ENCODE measurements around the gene PSME1. TPM values are rescaled to one million over a fixed set of nuclear protein-coding genes. Genes with fewer than 3 reads are reported as not detected.

Gene PSME1
- total RNA-seq, 6 experiments from 2014 or later: 81.7 to 119 (median 107) TPM

DNA sequence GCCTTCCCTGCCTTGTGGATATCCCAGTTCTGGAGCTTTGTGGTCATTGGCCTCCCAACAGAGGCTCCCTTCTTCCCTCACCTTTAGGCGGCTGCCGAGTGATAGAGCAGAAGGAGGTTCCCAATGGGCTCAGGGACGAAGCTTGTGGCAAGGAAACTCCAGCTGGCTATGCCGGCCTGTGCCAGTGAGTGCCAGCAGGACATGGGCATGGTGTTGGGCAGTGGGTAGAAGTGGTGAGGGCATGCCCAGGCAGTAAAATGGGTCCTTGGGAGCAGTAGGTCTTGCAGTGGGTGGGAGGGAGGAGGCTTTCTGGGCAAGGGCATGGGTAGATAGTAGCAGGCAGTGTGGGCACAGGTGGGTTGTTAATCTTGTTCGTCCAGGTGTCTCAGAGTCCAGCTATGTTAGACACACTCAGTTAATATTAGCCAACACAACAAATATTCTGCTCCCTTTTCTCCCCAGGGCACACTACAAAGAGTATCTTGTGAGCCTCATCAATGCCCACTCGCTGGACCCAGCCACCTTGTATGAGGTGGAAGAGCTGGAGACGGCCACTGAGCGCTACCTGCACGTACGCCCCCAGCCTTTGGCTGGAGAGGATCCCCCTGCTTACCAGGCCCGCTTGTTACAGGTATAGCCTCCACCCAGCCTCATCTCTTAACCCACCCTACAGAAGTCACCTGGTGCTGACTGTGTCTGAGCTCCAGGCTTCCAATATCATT lies 23.9 kb downstream of the PSME1 start:
- WGBS (ENCODE audit: insufficient coverage, low coverage, low lambda C conversion rate, missing lambda C conversion rate): 77% methylated on average over 7 of the region's 11 CpGs
- Histone ChIP-seq H3K9me3 (no peaks in the 10 kb centered on the region), H3K27me3 (no peaks in the 10 kb centered on the region), H3K4me3 (no peak overlapping the region), H3K27ac (peak overlapping the region; percentile 56 to 98 (median 81)), H3K36me3 (peaks cover 3 to 62% (median 28%) of the 10 kb centered on the region in 4 donors), H3K4me1 (peaks cover 0 to 35% (median 11%) of the 10 kb centered on the region in 4 donors)
- DNase-seq (no peak), ATAC-seq (no peak)
- intact Hi-C loops (cut with DNase I): loop anchor here in 1 of 2 donors (10.0 kb wide), 2 partner anchors 65 to 95 kb away; partner anchors contain the start of gene PCK2
- TF ChIP-seq, protein P1, sequence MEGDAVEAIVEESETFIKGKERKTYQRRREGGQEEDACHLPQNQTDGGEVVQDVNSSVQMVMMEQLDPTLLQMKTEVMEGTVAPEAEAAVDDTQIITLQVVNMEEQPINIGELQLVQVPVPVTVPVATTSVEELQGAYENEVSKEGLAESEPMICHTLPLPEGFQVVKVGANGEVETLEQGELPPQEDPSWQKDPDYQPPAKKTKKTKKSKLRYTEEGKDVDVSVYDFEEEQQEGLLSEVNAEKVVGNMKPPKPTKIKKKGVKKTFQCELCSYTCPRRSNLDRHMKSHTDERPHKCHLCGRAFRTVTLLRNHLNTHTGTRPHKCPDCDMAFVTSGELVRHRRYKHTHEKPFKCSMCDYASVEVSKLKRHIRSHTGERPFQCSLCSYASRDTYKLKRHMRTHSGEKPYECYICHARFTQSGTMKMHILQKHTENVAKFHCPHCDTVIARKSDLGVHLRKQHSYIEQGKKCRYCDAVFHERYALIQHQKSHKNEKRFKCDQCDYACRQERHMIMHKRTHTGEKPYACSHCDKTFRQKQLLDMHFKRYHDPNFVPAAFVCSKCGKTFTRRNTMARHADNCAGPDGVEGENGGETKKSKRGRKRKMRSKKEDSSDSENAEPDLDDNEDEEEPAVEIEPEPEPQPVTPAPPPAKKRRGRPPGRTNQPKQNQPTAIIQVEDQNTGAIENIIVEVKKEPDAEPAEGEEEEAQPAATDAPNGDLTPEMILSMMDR (IDR thresholded peaks at IDR 0.05): no peak
- no peak for TF ChIP-seq POLR2A (IDR thresholded peaks at IDR 0.05)

DNA sequence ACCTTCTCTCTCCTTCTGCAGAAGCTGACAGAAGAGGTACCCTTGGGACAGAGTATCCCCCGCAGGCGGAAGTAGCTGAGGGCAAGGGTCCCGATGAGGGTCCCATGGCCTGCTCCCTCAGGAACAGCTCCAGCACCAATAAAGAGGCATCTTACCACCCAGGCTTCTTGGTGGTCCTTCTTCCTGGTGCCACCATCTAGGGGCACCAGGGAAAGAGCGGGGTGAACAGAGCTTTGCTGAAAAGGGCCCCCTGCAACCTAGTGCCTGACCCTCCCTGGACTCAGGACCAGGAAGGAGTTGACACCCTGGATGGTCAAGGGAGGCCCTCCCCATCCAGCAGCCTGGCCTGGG lies 24.5 kb downstream of the PSME1 start:
- WGBS (ENCODE audit: insufficient coverage, low coverage, low lambda C conversion rate, missing lambda C conversion rate): 88% methylated on average over 3 of the region's 4 CpGs
- peaks cover 7 to 62% (median 31%) of the 10 kb centered on the region in 4 donors for H3K36me3 ChIP-seq
- no peaks in the 10 kb centered on the region for H3K9me3 ChIP-seq
- no peak for TF ChIP-seq POLR2A (IDR thresholded peaks at IDR 0.05)
- TF ChIP-seq, protein P1 (IDR thresholded peaks at IDR 0.05): no peak
- peaks cover 0 to 35% (median 11%) of the 10 kb centered on the region in 4 donors for H3K4me1 ChIP-seq
- H3K27ac ChIP-seq: peak overlapping the region; percentile 56 to 98 (median 81)
- no peak overlapping the region for H3K4me3 ChIP-seq
- DNase-seq (no peak), ATAC-seq (no peak)
- intact Hi-C loops (cut with DNase I): loop anchor here in 1 of 2 donors (10.0 kb wide), 1 partner anchor 96 kb away; no protein-coding TSS in a partner anchor
- H3K27me3 ChIP-seq: no peaks in the 10 kb centered on the region

DNA sequence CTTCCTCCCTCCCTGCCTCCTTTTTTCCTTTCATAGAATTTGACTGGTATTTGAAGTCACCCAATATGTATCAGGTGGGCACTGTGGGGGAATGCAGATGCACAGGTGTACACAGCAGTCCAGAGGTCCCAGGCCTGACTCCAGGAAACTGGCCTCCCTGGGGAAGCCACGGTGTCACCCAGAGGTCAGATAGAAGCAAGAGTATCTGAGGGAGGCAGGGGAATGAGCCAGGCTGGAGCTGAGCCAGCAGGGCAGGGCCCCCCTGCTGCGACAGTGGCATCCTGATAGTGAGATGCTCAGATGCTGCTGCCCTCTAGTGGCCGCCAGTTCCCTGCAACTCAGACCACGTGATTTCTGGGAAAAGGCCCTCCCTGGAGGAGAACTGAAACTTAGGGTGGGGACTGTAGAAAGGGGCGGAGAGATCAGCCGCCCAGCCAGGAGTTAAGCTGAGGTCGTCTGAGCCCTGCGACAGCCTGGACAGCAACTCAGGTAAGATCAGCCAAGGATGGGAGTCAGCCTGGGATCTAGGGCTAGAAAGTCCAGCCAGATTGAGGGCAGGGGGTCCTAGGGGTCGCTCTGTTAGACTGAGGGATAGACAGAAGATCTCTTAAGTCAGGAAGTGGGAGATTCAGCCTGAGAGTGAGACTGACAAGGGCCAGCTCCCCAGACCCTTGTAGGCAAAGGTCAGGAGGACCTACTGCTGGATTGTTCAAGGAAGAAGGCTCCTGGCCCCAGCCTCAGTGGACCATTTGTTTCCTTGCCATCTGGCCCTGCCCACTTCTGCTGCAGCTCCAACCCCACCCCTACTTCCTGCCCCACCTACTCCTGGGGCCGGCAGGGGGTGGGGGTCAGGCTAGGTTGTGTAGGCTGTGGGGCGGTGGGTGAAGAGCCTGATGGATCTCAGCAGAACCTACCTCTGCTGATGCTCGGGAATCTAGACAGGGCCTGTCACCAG lies 25.1 kb downstream of the PSME1 start, which contains the start of gene IRF9:
IRF9 (plus strand) TSS at position 416 of the 955 bp plus-strand sequence. CDS start 880 bp downstream, outside the sequence.
- DNase-seq (peak; percentile 95 to 97 (median 96)), ATAC-seq (peak; percentile 89 to 93 (median 92))
- Histone ChIP-seq H3K4me1 (peaks cover 0 to 35% (median 11%) of the 10 kb centered on the region in 4 donors), H3K9me3 (no peaks in the 10 kb centered on the region), H3K36me3 (peaks cover 7 to 62% (median 34%) of the 10 kb centered on the region in 4 donors), H3K4me3 (peak within 1 kb of the TSS; percentile 68 to 92 (median 81)), H3K27me3 (no peaks in the 10 kb centered on the region), H3K27ac (peak within 1 kb of the TSS; percentile 81 to 98 (median 92))
- TF ChIP-seq POLR2A (IDR thresholded peaks at IDR 0.05): peak; percentile 56
- TF ChIP-seq, protein P1 (IDR thresholded peaks at IDR 0.05): peak; percentile 92 to 99 (median 95)
- intact Hi-C loops (cut with DNase I): loop anchor here in 1 of 2 donors (10.0 kb wide), 1 partner anchor 96 kb away; no protein-coding TSS in a partner anchor
- WGBS (ENCODE audit: insufficient coverage, low coverage, low lambda C conversion rate, missing lambda C conversion rate): 1% methylated on average over 11 of the region's 12 CpGs

DNA sequence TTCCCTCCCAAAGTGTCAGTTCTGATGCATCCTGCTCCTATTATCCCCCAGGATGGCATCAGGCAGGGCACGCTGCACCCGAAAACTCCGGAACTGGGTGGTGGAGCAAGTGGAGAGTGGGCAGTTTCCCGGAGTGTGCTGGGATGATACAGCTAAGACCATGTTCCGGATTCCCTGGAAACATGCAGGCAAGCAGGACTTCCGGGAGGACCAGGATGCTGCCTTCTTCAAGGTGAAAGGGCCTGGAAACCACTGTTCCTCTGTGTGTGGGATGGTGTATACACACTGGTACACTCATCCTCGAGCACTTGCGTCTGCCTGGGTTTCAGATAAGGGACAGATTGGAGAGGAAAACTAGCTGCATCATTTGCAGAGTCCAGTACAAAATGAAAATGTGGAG lies 26.1 kb downstream of the PSME1 start:
- DNase-seq (no peak), ATAC-seq (no peak)
- H3K27ac ChIP-seq: peak overlapping the region; percentile 81 to 98 (median 92)
- WGBS (ENCODE audit: insufficient coverage, low coverage, low lambda C conversion rate, missing lambda C conversion rate): 30% methylated on average over 6 of the region's 8 CpGs
- TF ChIP-seq, protein P1 (IDR thresholded peaks at IDR 0.05): no peak
- no peak for TF ChIP-seq POLR2A (IDR thresholded peaks at IDR 0.05)
- intact Hi-C loops (cut with DNase I): loop anchor here in 1 of 2 donors (10.0 kb wide), 1 partner anchor 97 kb away; no protein-coding TSS in a partner anchor
- H3K36me3 ChIP-seq: peaks cover 7 to 61% (median 35%) of the 10 kb centered on the region in 4 donors
- H3K4me1 ChIP-seq: peaks cover 0 to 35% (median 11%) of the 10 kb centered on the region in 4 donors
- no peaks in the 10 kb centered on the region for H3K9me3 ChIP-seq
- H3K27me3 ChIP-seq: no peaks in the 10 kb centered on the region
- H3K4me3 ChIP-seq: peak overlapping the region; percentile 68 to 92 (median 81)
